ENCODE data around the gene MMP7.

Gene MMP7

GRCh38 chr11:102538932-102539331 lies 8.4 kb upstream of the MMP7 start:
- DNase-seq: no peak

GRCh38 chr11:102534261-102534872 lies 3.8 kb upstream of the MMP7 start:
- DNase-seq: no peak

GRCh38 chr11:102528618-102529017 lies 1.9 kb downstream of the MMP7 start:
- no peak for DNase-seq

GRCh38 chr11:102527684-102528083 lies 2.9 kb downstream of the MMP7 start:
- peak; percentile 37 for DNase-seq

GRCh38 chr11:102527041-102527440 lies 3.5 kb downstream of the MMP7 start:
- no peak for DNase-seq

GRCh38 chr11:102523887-102524286 lies 6.7 kb downstream of the MMP7 start:
- no peak for DNase-seq

GRCh38 chr11:102523189-102523570 lies 7.4 kb downstream of the MMP7 start:
- DNase-seq: no peak

- DNase-seq: no peak
These were observed 8.0 kb downstream of the MMP7 start for GRCh38 chr11:102522312-102523188.

- no peak for DNase-seq
These were observed 9.4 kb downstream of the MMP7 start for GRCh38 chr11:102521121-102521520.

- no peak for DNase-seq
These were observed 10.0 kb downstream of the MMP7 start for GRCh38 chr11:102520514-102520913.

- no peak for DNase-seq
These were observed 12.1 kb downstream of the MMP7 start for GRCh38 chr11:102518296-102519094.

GRCh38 chr11:102517670-102518069 lies 12.9 kb downstream of the MMP7 start:
- DNase-seq: no peak

GRCh38 chr11:102516179-102516578 lies 14.4 kb downstream of the MMP7 start:
- no peak for DNase-seq

- peak; percentile 42 for DNase-seq
These were observed 16.7 kb downstream of the MMP7 start for GRCh38 chr11:102513869-102514268.

GRCh38 chr11:102510439-102511135 lies 20.0 kb downstream of the MMP7 start:
- no peak for DNase-seq

- peak; percentile 62 for DNase-seq
These were observed 27.7 kb downstream of the MMP7 start for GRCh38 chr11:102502831-102503230.

- DNase-seq: no peak
These were observed 29.7 kb downstream of the MMP7 start for GRCh38 chr11:102500829-102501228.

- DNase-seq: no peak
These were observed 30.6 kb downstream of the MMP7 start for GRCh38 chr11:102499931-102500330.

- DNase-seq: no peak
These were observed 31.4 kb downstream of the MMP7 start for GRCh38 chr11:102499151-102499550.

GRCh38 chr11:102497061-102497460 lies 33.5 kb downstream of the MMP7 start:
- peak; percentile 67 for DNase-seq

- peak; percentile 84 for DNase-seq
These were observed 35.1 kb downstream of the MMP7 start for GRCh38 chr11:102495161-102496042.

GRCh38 chr11:102494216-102494615 lies 36.3 kb downstream of the MMP7 start:
- DNase-seq: peak; percentile 52
